ENCODE results near the gene FLAD1.

GRCh38 chr1:154989195-154989860, 6.2 kb downstream of the FLAD1 start:
- TF ChIP-seq CTCF (IDR thresholded peaks at IDR 0.05) (no peak), EP300 (IDR thresholded peaks at IDR 0.05) (no peak)
